GM18861 (cell line): ENCODE data around the gene HHLA2.

Source experiments
- ATAC-seq: cut with Tn5 transposase; IDR thresholded peaks from one replicate; pipeline ENCODE4 v1.9.1; 2021; ENCODE audit not compliant: unreplicated experiment

Gene HHLA2

GRCh38 chr3:108416111-108416869 lies 119.9 kb downstream of the HHLA2 start:
- ATAC-seq, result no peak

GRCh38 chr3:108420926-108421325 lies 124.6 kb downstream of the HHLA2 start:
- ATAC-seq, result no peak
